SK-N-SH treated with all-trans-retinoic acid at 6 μM for 48 hours (cell line): ENCODE measurements around the gene METRNL.
"Not testable (repeated sequence)": the region's sequence is repeated elsewhere in the genome, so short reads cannot be mapped to it uniquely, and the experiment has no call there.

Source experiments
- ATAC-seq: fragments of 200-7000 bp; cut with Tn5 transposase; 3 replicates; pipeline ENCODE4 v1.9.1; 2020; ENCODE audit warnings: mild to moderate bottlenecking, moderate library complexity
- CSDC2 ChIP-seq: fragments of 250-450 bp; sonication (Bioruptor Pico); IDR thresholded peaks from 2 replicates; pipeline ENCODE4 v1.5.0; 2020; ENCODE audit warnings: mild to moderate bottlenecking, moderate library complexity
- ESRRG ChIP-seq: fragments of 250-450 bp; sonication (Bioruptor Pico); IDR thresholded peaks from 2 replicates; pipeline ENCODE4 v1.6.1; 2021; ENCODE audit warnings: mild to moderate bottlenecking
- GLIS3 ChIP-seq: fragments of 250-450 bp; sonication (Bioruptor Pico); IDR thresholded peaks from 2 replicates; pipeline ENCODE4 v1.5.0; 2020; ENCODE audit warnings: mild to moderate bottlenecking, moderate library complexity
- ISL1 ChIP-seq: fragments of 250-450 bp; sonication (Bioruptor Pico); IDR thresholded peaks from 2 replicates; pipeline ENCODE4 v2.1.2; 2022; ENCODE audit warnings: mild to moderate bottlenecking, moderate library complexity
- OSR1 ChIP-seq: fragments of 250-450 bp; sonication (Bioruptor Pico); IDR thresholded peaks from 2 replicates; pipeline ENCODE4 v1.8.0; 2022; ENCODE audit warnings: moderate library complexity, mild to moderate bottlenecking, inconsistent platforms
- PPARA ChIP-seq: fragments of 250-450 bp; sonication (Bioruptor Pico); IDR thresholded peaks from 2 replicates; pipeline ENCODE4 v1.5.0; 2020; ENCODE audit warnings: mild to moderate bottlenecking, borderline replicate concordance
- RARB ChIP-seq: fragments of 250-450 bp; sonication (Bioruptor Pico); IDR thresholded peaks from 2 replicates; pipeline ENCODE4 v1.8.0; 2021; ENCODE audit warnings: mild to moderate bottlenecking, moderate library complexity
- TCF4 ChIP-seq: fragments of 250-450 bp; sonication (Bioruptor Pico); IDR thresholded peaks from 2 replicates; pipeline ENCODE4 v1.8.0; 2021; ENCODE audit warnings: mild to moderate bottlenecking, moderate library complexity, borderline replicate concordance
- ZC3H10 ChIP-seq: fragments of 250-450 bp; sonication (Bioruptor Pico); IDR thresholded peaks from 2 replicates; pipeline ENCODE4 v1.5.1; 2021; ENCODE audit warnings: mild to moderate bottlenecking, moderate library complexity
- ZFP3 ChIP-seq: fragments of 250-450 bp; sonication (Bioruptor Pico); IDR thresholded peaks from 2 replicates; pipeline ENCODE4 v1.5.0; 2020; ENCODE audit warnings: mild to moderate bottlenecking, moderate library complexity
- ZFP30 ChIP-seq: fragments of 450-650 bp; formaldehyde crosslinking; IDR thresholded peaks from 2 replicates; pipeline ENCODE4 v1.5.0; 2022; ENCODE audit warnings: mild to moderate bottlenecking, moderate library complexity
- ZNF565 ChIP-seq: fragments of 450-650 bp; formaldehyde crosslinking; conservative IDR thresholded peaks from 2 replicates; pipeline ENCODE4 v1.5.0; 2020; ENCODE audit warnings: low read depth, mild to moderate bottlenecking, moderate library complexity
- TF ChIP-seq, protein P1 (sequence below): fragments of 250-450 bp; sonication (Bioruptor Pico); IDR thresholded peaks from 2 replicates; pipeline ENCODE4 v1.8.0; 2020; ENCODE audit warnings: mild to moderate bottlenecking, moderate library complexity, borderline replicate concordance
- TF ChIP-seq, protein P2 (sequence below): fragments of 250-450 bp; sonication (Bioruptor Pico); IDR thresholded peaks from 2 replicates; pipeline ENCODE4 v1.8.0; 2021; ENCODE audit warnings: low read depth, mild to moderate bottlenecking, moderate library complexity, borderline replicate concordance
- TF ChIP-seq, protein P3 (sequence below): fragments of 250-450 bp; sonication (Bioruptor Pico); IDR thresholded peaks from 2 replicates; pipeline ENCODE4 v1.5.1; 2021; ENCODE audit warnings: mild to moderate bottlenecking, moderate library complexity
- TF ChIP-seq, protein P4 (sequence below): fragments of 250-450 bp; sonication (Bioruptor Pico); IDR thresholded peaks from 2 replicates; pipeline ENCODE4 v1.5.0; 2020; ENCODE audit warnings: mild to moderate bottlenecking, moderate library complexity

The METRNL gene

GRCh38 chr17:83065660-83066542 is 13.5 kb upstream of the METRNL start:
- TF ChIP-seq, protein P1, sequence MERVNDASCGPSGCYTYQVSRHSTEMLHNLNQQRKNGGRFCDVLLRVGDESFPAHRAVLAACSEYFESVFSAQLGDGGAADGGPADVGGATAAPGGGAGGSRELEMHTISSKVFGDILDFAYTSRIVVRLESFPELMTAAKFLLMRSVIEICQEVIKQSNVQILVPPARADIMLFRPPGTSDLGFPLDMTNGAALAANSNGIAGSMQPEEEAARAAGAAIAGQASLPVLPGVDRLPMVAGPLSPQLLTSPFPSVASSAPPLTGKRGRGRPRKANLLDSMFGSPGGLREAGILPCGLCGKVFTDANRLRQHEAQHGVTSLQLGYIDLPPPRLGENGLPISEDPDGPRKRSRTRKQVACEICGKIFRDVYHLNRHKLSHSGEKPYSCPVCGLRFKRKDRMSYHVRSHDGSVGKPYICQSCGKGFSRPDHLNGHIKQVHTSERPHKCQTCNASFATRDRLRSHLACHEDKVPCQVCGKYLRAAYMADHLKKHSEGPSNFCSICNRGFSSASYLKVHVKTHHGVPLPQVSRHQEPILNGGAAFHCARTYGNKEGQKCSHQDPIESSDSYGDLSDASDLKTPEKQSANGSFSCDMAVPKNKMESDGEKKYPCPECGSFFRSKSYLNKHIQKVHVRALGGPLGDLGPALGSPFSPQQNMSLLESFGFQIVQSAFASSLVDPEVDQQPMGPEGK (CRISPR knock-in tag): no peak
- TF ChIP-seq, protein P2, sequence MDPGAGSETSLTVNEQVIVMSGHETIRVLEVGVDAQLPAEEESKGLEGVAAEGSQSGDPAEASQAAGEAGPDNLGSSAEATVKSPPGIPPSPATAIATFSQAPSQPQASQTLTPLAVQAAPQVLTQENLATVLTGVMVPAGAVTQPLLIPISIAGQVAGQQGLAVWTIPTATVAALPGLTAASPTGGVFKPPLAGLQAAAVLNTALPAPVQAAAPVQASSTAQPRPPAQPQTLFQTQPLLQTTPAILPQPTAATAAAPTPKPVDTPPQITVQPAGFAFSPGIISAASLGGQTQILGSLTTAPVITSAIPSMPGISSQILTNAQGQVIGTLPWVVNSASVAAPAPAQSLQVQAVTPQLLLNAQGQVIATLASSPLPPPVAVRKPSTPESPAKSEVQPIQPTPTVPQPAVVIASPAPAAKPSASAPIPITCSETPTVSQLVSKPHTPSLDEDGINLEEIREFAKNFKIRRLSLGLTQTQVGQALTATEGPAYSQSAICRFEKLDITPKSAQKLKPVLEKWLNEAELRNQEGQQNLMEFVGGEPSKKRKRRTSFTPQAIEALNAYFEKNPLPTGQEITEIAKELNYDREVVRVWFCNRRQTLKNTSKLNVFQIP: no peak
- no peak for TF ChIP-seq TCF4 (CRISPR knock-in tag)
- no peak for ATAC-seq

GRCh38 chr17:83066543-83066890 is 12.9 kb upstream of the METRNL start:
- not testable (repeated sequence) for ATAC-seq

- TF ChIP-seq ZNF565 (CRISPR knock-in tag): no peak
- TF ChIP-seq ZFP3 (CRISPR knock-in tag): no peak
- TF ChIP-seq ZFP30 (CRISPR knock-in tag): no peak
- no peak for TF ChIP-seq ZC3H10 (CRISPR knock-in tag)
- no peak for TF ChIP-seq CSDC2 (CRISPR knock-in tag)
- TF ChIP-seq ESRRG (CRISPR knock-in tag): no peak
- no peak for TF ChIP-seq OSR1
- TF ChIP-seq, protein P2: no peak
- TF ChIP-seq, protein P3, sequence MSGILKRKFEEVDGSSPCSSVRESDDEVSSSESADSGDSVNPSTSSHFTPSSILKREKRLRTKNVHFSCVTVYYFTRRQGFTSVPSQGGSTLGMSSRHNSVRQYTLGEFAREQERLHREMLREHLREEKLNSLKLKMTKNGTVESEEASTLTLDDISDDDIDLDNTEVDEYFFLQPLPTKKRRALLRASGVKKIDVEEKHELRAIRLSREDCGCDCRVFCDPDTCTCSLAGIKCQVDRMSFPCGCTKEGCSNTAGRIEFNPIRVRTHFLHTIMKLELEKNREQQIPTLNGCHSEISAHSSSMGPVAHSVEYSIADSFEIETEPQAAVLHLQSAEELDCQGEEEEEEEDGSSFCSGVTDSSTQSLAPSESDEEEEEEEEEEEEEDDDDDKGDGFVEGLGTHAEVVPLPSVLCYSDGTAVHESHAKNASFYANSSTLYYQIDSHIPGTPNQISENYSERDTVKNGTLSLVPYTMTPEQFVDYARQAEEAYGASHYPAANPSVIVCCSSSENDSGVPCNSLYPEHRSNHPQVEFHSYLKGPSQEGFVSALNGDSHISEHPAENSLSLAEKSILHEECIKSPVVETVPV: no peak
- TF ChIP-seq TCF4 (CRISPR knock-in tag): no peak
- TF ChIP-seq PPARA (CRISPR knock-in tag): no peak
- TF ChIP-seq GLIS3 (CRISPR knock-in tag): no peak
- TF ChIP-seq, protein P1 (CRISPR knock-in tag): no peak
- TF ChIP-seq, protein P4, sequence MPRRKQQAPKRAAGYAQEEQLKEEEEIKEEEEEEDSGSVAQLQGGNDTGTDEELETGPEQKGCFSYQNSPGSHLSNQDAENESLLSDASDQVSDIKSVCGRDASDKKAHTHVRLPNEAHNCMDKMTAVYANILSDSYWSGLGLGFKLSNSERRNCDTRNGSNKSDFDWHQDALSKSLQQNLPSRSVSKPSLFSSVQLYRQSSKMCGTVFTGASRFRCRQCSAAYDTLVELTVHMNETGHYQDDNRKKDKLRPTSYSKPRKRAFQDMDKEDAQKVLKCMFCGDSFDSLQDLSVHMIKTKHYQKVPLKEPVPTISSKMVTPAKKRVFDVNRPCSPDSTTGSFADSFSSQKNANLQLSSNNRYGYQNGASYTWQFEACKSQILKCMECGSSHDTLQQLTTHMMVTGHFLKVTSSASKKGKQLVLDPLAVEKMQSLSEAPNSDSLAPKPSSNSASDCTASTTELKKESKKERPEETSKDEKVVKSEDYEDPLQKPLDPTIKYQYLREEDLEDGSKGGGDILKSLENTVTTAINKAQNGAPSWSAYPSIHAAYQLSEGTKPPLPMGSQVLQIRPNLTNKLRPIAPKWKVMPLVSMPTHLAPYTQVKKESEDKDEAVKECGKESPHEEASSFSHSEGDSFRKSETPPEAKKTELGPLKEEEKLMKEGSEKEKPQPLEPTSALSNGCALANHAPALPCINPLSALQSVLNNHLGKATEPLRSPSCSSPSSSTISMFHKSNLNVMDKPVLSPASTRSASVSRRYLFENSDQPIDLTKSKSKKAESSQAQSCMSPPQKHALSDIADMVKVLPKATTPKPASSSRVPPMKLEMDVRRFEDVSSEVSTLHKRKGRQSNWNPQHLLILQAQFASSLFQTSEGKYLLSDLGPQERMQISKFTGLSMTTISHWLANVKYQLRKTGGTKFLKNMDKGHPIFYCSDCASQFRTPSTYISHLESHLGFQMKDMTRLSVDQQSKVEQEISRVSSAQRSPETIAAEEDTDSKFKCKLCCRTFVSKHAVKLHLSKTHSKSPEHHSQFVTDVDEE: no peak
- TF ChIP-seq ISL1 (CRISPR knock-in tag): no peak
- TF ChIP-seq RARB (CRISPR knock-in tag): no peak
- peak; percentile 5; the same call in 1 of the 3 replicates for ATAC-seq
These were observed 12.2 kb upstream of the METRNL start for GRCh38 chr17:83067071-83067717.
